Uterus (tissue), 4 donors: Measurements from ENCODE around the gene F12. TPM values are rescaled to one million over a fixed set of nuclear protein-coding genes. Genes with fewer than 3 reads are reported as not detected.

Source experiments
- DNase-seq, 2 donors: peaks; one replicate each; pipeline ENCODE4 v3.0.0-alpha.2; 2019 to 2020
- H3K27ac ChIP-seq, 2 donors: fragments of 200-600 bp; sonication (generic); 1 replicate in 1 of 2; 2 replicates in 1 of 2; pipeline ENCODE4 v1.5.1; 2016 to 2018
- H3K27me3 ChIP-seq, 2 donors: fragments of 200-600 bp; sonication (generic); one replicate each; pipeline ENCODE4 v1.5.1; 2018 to 2019; ENCODE audit warnings: control low read depth in 1 of 2
- H3K36me3 ChIP-seq, 2 donors: fragments of 200-600 bp; sonication (generic); one replicate each; pipeline ENCODE4 v1.5.1; 2019; ENCODE audit warnings: control low read depth in 1 of 2
- H3K4me1 ChIP-seq, 2 donors: fragments of 200-600 bp; sonication (generic); one replicate each; pipeline ENCODE4 v1.5.1; 2018 to 2019; ENCODE audit warnings: control low read depth in 1 of 2
- H3K4me3 ChIP-seq, 2 donors: fragments of 200-600 bp; sonication (generic); 1 replicate in 1 of 2; 2 replicates in 1 of 2; pipeline ENCODE4 v1.5.1; 2018 to 2019; ENCODE audit warnings: mild to moderate bottlenecking in 1 of 2
- H3K9me3 ChIP-seq, 2 donors: fragments of 200-600 bp; sonication (generic); one replicate each; pipeline ENCODE4 v1.5.1; 2019; ENCODE audit warnings: control low read depth in 1 of 2
- POLR2A ChIP-seq, 2 donors: fragments of 450-650 bp; IDR thresholded peaks; one replicate each; pipeline ENCODE4 v1.6.1; 2016; ENCODE audit warnings: antibody characterized with exemption in 2 of 2, mild to moderate bottlenecking in 1 of 2, moderate library complexity in 1 of 2
- intact Hi-C: fragments of 100-400 bp; cut with DNase I; formaldehyde crosslinking; loops from one replicate; pipeline ENCODE4 v1.15.1; 2023; ENCODE audit warnings: low total_unique reads
- total RNA-seq, 4 donors: library from RNA; depleted of rRNA in 3 of 4; stranded (reverse); fragments of >200 nt in 3 of 4; gene quantifications; one replicate each; pipeline versions ENCODE4 v1.1.0 to v1.2.4, GENCODE V29; 2014 to 2023
- TF ChIP-seq, protein P1 (sequence below), 4 experiments: fragments of 200-600 bp in 2 of 4; fragments of 450-650 bp in 2 of 4; sonication (generic) in 2 of 4; IDR thresholded peaks; one replicate each; pipeline ENCODE4 v1.5.1; 2016 to 2019; ENCODE audit warnings: antibody characterized with exemption in 4 of 4, mild to moderate bottlenecking in 2 of 4, moderate library complexity in 1 of 4
- donor health status: DM: yes; HTN: yes; CAD: no.

Gene F12
- 1 to 10 TPM in 1 of 4 donors, not detected in 3; 7.6 TPM for total RNA-seq

DNA sequence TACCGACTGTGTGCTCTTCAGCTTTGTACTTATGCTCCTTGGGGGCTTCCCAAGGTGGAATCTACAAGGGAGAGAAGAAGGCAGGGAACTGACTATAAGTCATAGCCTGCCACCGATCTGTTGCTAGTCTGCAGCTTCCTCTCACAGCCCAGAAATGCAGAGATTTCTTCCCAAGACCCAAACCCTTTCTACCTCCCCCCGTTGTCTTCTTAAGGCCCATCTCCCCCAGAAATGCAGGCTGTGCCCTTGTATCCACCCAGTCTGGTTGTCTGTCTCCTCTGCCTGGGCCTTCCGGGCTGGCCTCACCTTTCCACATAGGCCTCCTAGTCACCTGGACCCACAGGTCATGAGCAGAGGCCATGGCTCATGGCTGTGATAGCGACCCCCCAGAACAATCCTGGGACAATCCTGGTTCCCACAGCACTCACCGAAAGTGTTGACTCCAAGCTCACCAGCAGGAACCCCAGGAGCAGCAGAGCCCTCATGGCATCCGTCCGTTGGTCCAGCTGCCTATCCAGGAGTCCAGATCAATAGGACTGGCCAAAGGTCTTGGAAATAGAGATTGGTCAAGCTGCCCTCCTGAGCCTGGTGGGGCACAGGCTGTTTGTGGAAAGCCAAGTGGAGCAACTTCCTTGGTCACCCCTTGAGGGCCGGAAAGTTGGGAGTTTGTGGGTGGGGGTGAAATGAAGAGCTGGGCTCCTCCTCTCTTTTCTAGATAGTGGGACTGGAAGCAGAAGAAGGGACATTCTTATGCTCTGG lies at the start of gene F12:
Gene F12 (minus strand): TSS at position 522 of the 759 bp plus-strand sequence. CDS start 37 bp downstream, at position 485.
- Histone ChIP-seq H3K27ac (no peak within 1 kb of the TSS), H3K4me1 (peaks cover 0 to 7% of the 10 kb centered on the region in 2 donors), H3K27me3 (peaks cover 0 to under 1% of the 10 kb centered on the region in 2 donors), H3K36me3 (no peaks in the 10 kb centered on the region), H3K9me3 (no peaks in the 10 kb centered on the region), H3K4me3 (no peak within 1 kb of the TSS)
- no peak for DNase-seq
- TF ChIP-seq, protein P1, sequence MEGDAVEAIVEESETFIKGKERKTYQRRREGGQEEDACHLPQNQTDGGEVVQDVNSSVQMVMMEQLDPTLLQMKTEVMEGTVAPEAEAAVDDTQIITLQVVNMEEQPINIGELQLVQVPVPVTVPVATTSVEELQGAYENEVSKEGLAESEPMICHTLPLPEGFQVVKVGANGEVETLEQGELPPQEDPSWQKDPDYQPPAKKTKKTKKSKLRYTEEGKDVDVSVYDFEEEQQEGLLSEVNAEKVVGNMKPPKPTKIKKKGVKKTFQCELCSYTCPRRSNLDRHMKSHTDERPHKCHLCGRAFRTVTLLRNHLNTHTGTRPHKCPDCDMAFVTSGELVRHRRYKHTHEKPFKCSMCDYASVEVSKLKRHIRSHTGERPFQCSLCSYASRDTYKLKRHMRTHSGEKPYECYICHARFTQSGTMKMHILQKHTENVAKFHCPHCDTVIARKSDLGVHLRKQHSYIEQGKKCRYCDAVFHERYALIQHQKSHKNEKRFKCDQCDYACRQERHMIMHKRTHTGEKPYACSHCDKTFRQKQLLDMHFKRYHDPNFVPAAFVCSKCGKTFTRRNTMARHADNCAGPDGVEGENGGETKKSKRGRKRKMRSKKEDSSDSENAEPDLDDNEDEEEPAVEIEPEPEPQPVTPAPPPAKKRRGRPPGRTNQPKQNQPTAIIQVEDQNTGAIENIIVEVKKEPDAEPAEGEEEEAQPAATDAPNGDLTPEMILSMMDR (IDR thresholded peaks at IDR 0.05), result no peak
- no peak for TF ChIP-seq POLR2A (IDR thresholded peaks at IDR 0.05)
- intact Hi-C loops, result loop anchor here (5.0 kb wide), 1 partner anchor 93 kb away; no protein-coding TSS in a partner anchor

DNA sequence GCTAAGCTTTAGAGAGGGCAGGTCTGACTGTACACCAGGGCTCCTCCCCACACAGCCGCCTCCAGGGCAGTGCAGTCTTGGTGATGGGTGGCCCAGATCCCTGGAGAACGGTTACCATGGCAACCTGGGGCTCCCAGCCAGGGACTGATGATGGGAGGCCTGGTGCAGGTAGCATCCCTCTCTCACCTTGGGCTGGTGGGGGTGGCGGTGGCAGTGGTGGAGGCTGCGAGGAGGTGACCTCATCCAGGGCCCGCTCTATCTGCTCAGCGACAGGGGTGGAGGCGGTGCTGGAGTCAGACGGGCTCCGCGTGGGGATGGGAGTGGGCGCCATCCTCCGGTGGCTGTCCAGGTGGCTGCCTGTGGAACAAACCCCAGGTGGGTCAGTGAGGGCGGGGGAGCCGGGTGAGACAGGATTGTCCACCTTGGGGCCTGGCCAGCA lies 49.6 kb upstream of the F12 start:
- intact Hi-C loops, result no loop called here
- Histone ChIP-seq H3K27me3 (no peaks in the 10 kb centered on the region), H3K4me3 (no peak overlapping the region), H3K4me1 (peaks cover 0 to 21% of the 10 kb centered on the region in 2 donors), H3K9me3 (no peaks in the 10 kb centered on the region), H3K27ac (no peak overlapping the region), H3K36me3 (no peaks in the 10 kb centered on the region)
- no peak for DNase-seq
- TF ChIP-seq, protein P1 (IDR thresholded peaks at IDR 0.05), result no peak
- no peak for TF ChIP-seq POLR2A (IDR thresholded peaks at IDR 0.05)

DNA sequence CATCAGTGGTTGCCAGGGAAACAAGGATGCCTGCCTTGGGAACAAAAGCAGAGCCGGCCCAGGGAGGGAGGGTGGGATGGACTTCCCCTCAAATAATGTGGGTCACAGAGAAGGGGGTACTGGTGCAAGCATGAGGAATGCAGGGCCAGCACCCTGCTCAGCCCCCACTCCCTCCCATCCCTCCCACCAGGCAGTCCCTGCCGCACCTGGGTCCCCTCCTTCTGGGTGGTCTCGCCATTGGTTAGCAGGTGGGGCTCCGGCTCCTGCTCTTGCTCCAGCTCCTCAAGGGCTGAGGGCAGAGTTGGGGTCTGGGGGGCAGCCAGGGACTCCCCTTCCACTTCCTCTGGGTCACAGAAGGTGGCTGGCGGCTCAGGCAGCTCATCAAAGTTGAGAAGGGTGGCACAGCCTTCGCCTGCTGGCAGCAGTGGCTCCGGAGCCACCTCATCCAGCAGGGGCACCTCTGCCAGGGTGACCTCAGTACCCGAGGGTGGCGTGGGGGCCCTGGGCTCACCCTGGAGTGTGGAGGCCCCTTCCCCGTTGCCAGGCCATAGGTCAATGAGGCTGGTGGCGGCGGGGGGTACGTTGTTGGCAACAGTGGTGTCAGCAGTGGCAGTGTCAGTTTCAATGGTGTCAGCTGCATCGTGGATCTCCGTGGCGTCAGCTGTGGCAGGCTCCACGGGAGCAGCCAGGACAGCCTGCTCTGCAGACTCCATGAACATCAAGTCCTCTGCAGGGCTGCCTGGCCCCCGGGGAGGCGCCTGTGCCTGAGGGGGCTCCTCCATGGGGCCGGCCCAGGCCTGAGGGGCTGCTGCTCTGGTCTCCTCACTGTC lies 48.7 kb upstream of the F12 start:
- Histone ChIP-seq H3K36me3 (no peaks in the 10 kb centered on the region), H3K4me3 (no peak overlapping the region), H3K27me3 (no peaks in the 10 kb centered on the region), H3K9me3 (no peaks in the 10 kb centered on the region), H3K4me1 (peaks cover 0 to 23% of the 10 kb centered on the region in 2 donors), H3K27ac (peak overlapping the region; percentile 48 to 63)
- TF ChIP-seq, protein P1 (IDR thresholded peaks at IDR 0.05), result no peak
- TF ChIP-seq POLR2A (IDR thresholded peaks at IDR 0.05), result no peak
- intact Hi-C loops, result no loop called here
- no peak for DNase-seq

DNA sequence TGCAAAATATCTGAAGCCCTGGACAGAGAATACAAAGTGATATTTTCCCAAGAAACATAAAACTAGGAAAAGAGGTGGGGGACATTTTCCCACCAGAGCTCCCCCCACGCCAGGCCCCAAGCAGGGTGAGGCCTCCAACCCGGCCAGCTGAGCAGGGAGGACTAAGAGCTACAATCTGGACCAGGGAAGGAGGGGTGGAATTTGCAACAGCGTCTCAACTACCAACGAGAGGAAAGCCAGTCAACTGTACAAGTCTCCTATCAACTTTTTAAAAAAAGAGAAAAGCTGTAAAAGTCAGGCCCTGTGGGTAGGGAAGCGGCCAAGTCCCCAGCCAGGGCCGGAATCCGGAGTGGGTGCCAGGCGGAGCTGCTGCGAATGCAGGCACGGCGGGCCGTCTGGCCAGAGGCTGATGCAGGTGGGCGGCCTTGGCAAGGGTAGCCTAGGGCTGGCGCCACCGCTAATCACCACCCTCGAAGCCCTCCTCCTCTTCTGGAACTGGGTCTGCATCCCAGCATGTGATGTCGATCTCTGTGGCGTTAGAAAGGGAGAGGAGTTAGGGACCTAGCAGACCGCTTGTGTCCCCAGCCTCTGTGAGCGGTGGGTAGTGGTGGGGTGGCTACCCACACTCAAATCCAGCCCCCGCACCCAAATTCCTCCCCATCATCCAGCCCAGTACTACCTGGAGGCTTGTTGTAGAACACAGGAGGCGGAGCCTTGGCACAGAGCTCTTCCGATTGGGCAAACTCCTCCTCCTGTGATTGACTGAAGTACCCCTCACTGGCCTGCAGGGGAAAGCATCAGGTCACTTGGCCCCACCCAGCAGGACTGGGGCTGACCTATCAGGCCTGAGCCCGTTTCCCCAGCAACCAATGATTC lies 47.9 kb upstream of the F12 start:
- Histone ChIP-seq H3K4me3 (no peak overlapping the region), H3K27ac (peak overlapping the region; percentile 62 to 63), H3K27me3 (no peaks in the 10 kb centered on the region), H3K9me3 (no peaks in the 10 kb centered on the region), H3K36me3 (no peaks in the 10 kb centered on the region), H3K4me1 (peaks cover 0 to 23% of the 10 kb centered on the region in 2 donors)
- intact Hi-C loops, result no loop called here
- TF ChIP-seq, protein P1 (IDR thresholded peaks at IDR 0.05), result peak; percentile 35 to 73 (median 64)
- TF ChIP-seq POLR2A (IDR thresholded peaks at IDR 0.05), result no peak
- DNase-seq, result peak; percentile 84 to 87
